HepG2 (cell line): Measurements from ENCODE around the gene MICALL2. TPM values are rescaled to one million over a fixed set of nuclear protein-coding genes. Genes with fewer than 3 reads are reported as not detected.

Experiments used
- ATAC-seq: fragments of 200-7000 bp; cut with Tn5 transposase; 3 replicates; pipeline ENCODE4 v1.9.1; 2020; ENCODE audit warnings: mild to moderate bottlenecking, moderate library complexity
- BruUV-seq: library from RNA; stranded (reverse); fragments of 400-500 nt; replicated peaks from 2 replicates; lab custom pipeline; 2021; lab: Mats Ljungman, UMichigan
- CTCF ChIA-PET: fragments of 300-600 bp; formaldehyde crosslinking; extraction: SDS; loops from one replicate; lab custom pipeline; 2021; ENCODE audit warnings: low total read pairs, inconsistent platforms, low intra/inter-chr PET ratio; lab: Yijun Ruan, JAX
- POLR2A ChIA-PET: fragments of 350-600 bp; sonication (Branson Sonifier 250); formaldehyde crosslinking; loops from one replicate; lab custom pipeline; 2020; ENCODE audit warnings: antibody characterized with exemption, inconsistent platforms; lab: Yijun Ruan, JAX
- DNase-seq: peaks from one replicate; pipeline ENCODE4 v3.0.0-alpha.2; 2015; ENCODE audit warnings: low spot score
- FAIRE-seq: peaks from 3 replicates; lab custom pipeline; 2011; peaks lifted over from hg19 to GRCh38; lab: Jason Lieb, UNC
- H2AFZ ChIP-seq: one replicate; pipeline ENCODE4 v1.6.1; 2011; ENCODE audit warnings: low read length, inconsistent platforms
- H3K27ac ChIP-seq: fragments of 300-600 bp; 3 replicates; pipeline ENCODE4 v1.8.0; 2011; ENCODE audit warnings: mixed run types, mild to moderate bottlenecking, mixed read lengths, low read length, inconsistent platforms; ENCODE audit not compliant: insufficient read depth; ENCODE audit errors: extremely low read length
- H3K27me3 ChIP-seq, 2 experiments: fragments of 200-600 bp in 1 of 2; 2 replicates in 1 of 2; 3 replicates in 1 of 2; pipeline versions ENCODE4 v1.6.0 to v1.8.0; 2011; ENCODE audit warnings: low read length in 2 of 2, mild to moderate bottlenecking in 2 of 2, moderate library complexity in 2 of 2, inconsistent platforms in 1 of 2; ENCODE audit not compliant: insufficient read depth in 2 of 2, control insufficient read depth in 1 of 2
- H3K36me3 ChIP-seq, 2 experiments: fragments of 200-600 bp in 1 of 2; replicated peaks in 1 of 2; 2 replicates in 1 of 2; 3 replicates in 1 of 2; pipeline versions ENCODE4 v1.5.1 to v1.8.0; 2011; ENCODE audit warnings: low read length in 2 of 2, inconsistent platforms in 1 of 2; ENCODE audit not compliant: insufficient read depth in 2 of 2, control insufficient read depth in 1 of 2
- H3K4me1 ChIP-seq: 2 replicates; pipeline ENCODE4 v1.5.1; 2012; ENCODE audit warnings: low read length, inconsistent platforms; ENCODE audit not compliant: insufficient read depth
- H3K4me2 ChIP-seq: 2 replicates; pipeline ENCODE4 v1.6.0; 2011; ENCODE audit warnings: low read depth, low read length, inconsistent platforms
- H3K4me3 ChIP-seq, 3 experiments: fragments of 200-600 bp in 1 of 3; sonication (generic), shearing (Covaris generic) in 1 of 3; replicated peaks in 1 of 3; 2 replicates each; pipeline ENCODE4 v1.5.1; 2011 to 2016; ENCODE audit warnings: low read length in 3 of 3, inconsistent platforms in 2 of 3, low read depth in 2 of 3, mild to moderate bottlenecking in 2 of 3, control low read depth in 1 of 3, mixed read lengths in 1 of 3; ENCODE audit not compliant: insufficient read depth in 1 of 3
- H3K79me2 ChIP-seq: one replicate; pipeline ENCODE4 v1.6.1; 2011; ENCODE audit warnings: low read length, inconsistent platforms; ENCODE audit not compliant: insufficient read depth
- H3K9ac ChIP-seq: 2 replicates; pipeline ENCODE4 v1.6.0; 2011; ENCODE audit warnings: mild to moderate bottlenecking, low read depth, low read length, inconsistent platforms; ENCODE audit not compliant: insufficient read depth
- H3K9me3 ChIP-seq: 2 replicates; pipeline ENCODE4 v1.5.1; 2012; ENCODE audit warnings: mild to moderate bottlenecking, low read length
- H4K20me1 ChIP-seq: 2 replicates; pipeline ENCODE4 v1.6.0; 2011; ENCODE audit warnings: inconsistent platforms, mild to moderate bottlenecking, low read length, moderate library complexity; ENCODE audit not compliant: insufficient read depth
- ATF1 ChIP-seq: IDR thresholded peaks from 2 replicates; pipeline ENCODE4 v1.6.1; 2016; ENCODE audit warnings: mild to moderate bottlenecking, control low read depth
- CHD4 ChIP-seq: fragments of 200-600 bp; sonication (generic); IDR thresholded peaks from 2 replicates; pipeline ENCODE4 v1.7.0; 2017; ENCODE audit warnings: mild to moderate bottlenecking, low read length, borderline replicate concordance
- KAT2B ChIP-seq: fragments of 150-350 bp; IDR thresholded peaks from 2 replicates; pipeline ENCODE4 v1.6.1; 2014; ENCODE audit warnings: low read depth, low read length, borderline replicate concordance
- NCOR1 ChIP-seq: fragments of 200-600 bp; sonication (generic); IDR thresholded peaks from 2 replicates; pipeline ENCODE4 v1.7.0; 2017; ENCODE audit warnings: antibody characterized with exemption, low read length, borderline replicate concordance
- TBX2 ChIP-seq: sonication (generic); formaldehyde crosslinking; IDR thresholded peaks from 2 replicates; pipeline ENCODE4 v1.5.0; 2020; ENCODE audit warnings: missing genetic modification reagents, mild to moderate bottlenecking, borderline replicate concordance
- ZBTB20 ChIP-seq: sonication (generic); formaldehyde crosslinking; IDR thresholded peaks from 2 replicates; pipeline ENCODE4 v1.8.1; 2023; ENCODE audit warnings: missing genetic modification reagents, low read depth, mild to moderate bottlenecking, borderline replicate concordance
- ZFP36L1 ChIP-seq: sonication (generic); formaldehyde crosslinking; IDR thresholded peaks from 2 replicates; pipeline ENCODE4 v1.8.0; 2022; ENCODE audit warnings: mild to moderate bottlenecking, missing genetic modification reagents, moderate library complexity
- ZNF644 ChIP-seq: IDR thresholded peaks from 2 replicates; pipeline ENCODE4 v1.6.1; 2016; ENCODE audit warnings: low read depth
- ZNF772 ChIP-seq: sonication (generic); formaldehyde crosslinking; IDR thresholded peaks from 2 replicates; pipeline ENCODE4 v1.5.0; 2020; ENCODE audit warnings: mild to moderate bottlenecking, missing genetic modification reagents
- ZNF792 ChIP-seq: IDR thresholded peaks from 2 replicates; pipeline ENCODE4 v1.6.1; 2016
- ZNF879 ChIP-seq: sonication (generic); formaldehyde crosslinking; IDR thresholded peaks from 2 replicates; pipeline ENCODE4 v1.8.1; 2023; ENCODE audit warnings: missing genetic modification reagents
- WGBS: methylation state at CpG from one replicate; pipeline ENCODE4 v1.1.6; 2017; ENCODE audit warnings: low lambda C conversion rate; 5-methylcytosine and 5-hydroxymethylcytosine counted together
- in situ Hi-C: cut with HindIII; loops from 2 replicates; pipeline ENCODE4 v1.10.0; 2017; ENCODE audit warnings: low pct_unique_long_range_greater_than_20kb; ENCODE audit not compliant: extremely low pct_ligation_motif_present
- intact Hi-C: fragments of 100-400 bp; cut with micrococcal nuclease; formaldehyde crosslinking; loops from one replicate; pipeline ENCODE4 v1.10.0; 2022; ENCODE audit not compliant: unreplicated experiment
- polyA plus RNA-seq, 8 experiments: library from polyadenylated mRNA; depleted of rRNA in 3 of 8; stranded (reverse) in 7 of 8; unstranded in 1 of 8; fragments of >200 nt; fragmentation: Illumina TruSeq in 4 of 8; extraction: Trizol in 4 of 8; gene quantifications; 2 replicates each; pipeline versions ENCODE4 v1.2.1 to v1.2.3, GENCODE V29; 2011 to 2016; ENCODE audit warnings: low read depth in 4 of 8, missing spikeins in 1 of 8, mixed read lengths in 1 of 8; ENCODE audit not compliant: insufficient read depth in 1 of 8
- total RNA-seq, 5 experiments: library from RNA; depleted of rRNA; stranded (reverse); fragments of >200 nt; fragmentation: Illumina TruSeq; extraction: Trizol; gene quantifications; 2 replicates each; pipeline ENCODE4 v1.2.3, GENCODE V29; 2016; ENCODE audit warnings: low read depth in 1 of 5
- TF ChIP-seq, protein P1 (sequence below): sonication (generic); formaldehyde crosslinking; IDR thresholded peaks from 2 replicates; pipeline ENCODE4 v1.9.0; 2021; ENCODE audit warnings: missing genetic modification reagents, mild to moderate bottlenecking, borderline replicate concordance
- TF ChIP-seq, protein P2 (sequence below): IDR thresholded peaks from 2 replicates; pipeline ENCODE4 v1.6.1; 2016

The MICALL2 gene
- total and polyA plus RNA-seq, 2 of the 13 experiments (the other 11 are each of a cell fraction or from before 2014, with no cell fraction given): 5.8 to 12.4 TPM

DNA sequence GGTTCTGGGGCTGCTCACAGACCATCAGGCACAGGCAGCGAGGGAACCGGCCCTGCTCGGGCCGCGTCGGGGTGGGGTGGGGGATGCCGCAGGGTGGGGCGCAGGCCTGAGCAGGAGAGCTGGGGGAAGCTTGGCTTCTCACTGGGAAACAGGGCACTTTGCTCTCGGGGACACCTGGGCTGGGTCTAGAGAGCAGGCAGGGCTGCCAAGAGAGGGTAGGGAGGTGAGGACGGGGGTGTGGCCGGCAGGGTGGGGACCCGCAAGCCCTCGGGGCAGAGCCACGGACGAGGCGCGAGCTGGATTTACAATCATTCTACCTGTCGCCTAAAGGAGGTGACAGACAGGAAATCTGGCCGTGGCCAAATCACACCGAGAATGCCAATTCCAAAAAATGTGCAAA is 33.9 kb upstream of the MICALL2 start:
- no peak overlapping the region for H3K4me3 ChIP-seq
- H4K20me1 ChIP-seq: no peaks in the 10 kb centered on the region
- TF ChIP-seq TBX2 (CRISPR knock-in tag): no peak
- TF ChIP-seq ZNF879 (CRISPR knock-in tag): no peak
- TF ChIP-seq, protein P1, sequence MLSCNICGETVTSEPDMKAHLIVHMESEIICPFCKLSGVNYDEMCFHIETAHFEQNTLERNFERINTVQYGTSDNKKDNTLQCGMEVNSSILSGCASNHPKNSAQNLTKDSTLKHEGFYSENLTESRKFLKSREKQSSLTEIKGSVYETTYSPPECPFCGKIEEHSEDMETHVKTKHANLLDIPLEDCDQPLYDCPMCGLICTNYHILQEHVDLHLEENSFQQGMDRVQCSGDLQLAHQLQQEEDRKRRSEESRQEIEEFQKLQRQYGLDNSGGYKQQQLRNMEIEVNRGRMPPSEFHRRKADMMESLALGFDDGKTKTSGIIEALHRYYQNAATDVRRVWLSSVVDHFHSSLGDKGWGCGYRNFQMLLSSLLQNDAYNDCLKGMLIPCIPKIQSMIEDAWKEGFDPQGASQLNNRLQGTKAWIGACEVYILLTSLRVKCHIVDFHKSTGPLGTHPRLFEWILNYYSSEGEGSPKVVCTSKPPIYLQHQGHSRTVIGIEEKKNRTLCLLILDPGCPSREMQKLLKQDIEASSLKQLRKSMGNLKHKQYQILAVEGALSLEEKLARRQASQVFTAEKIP (CRISPR knock-in tag): no peak
- TF ChIP-seq ZBTB20 (CRISPR knock-in tag): no peak
- TF ChIP-seq ATF1 (CRISPR knock-in tag): no peak
- TF ChIP-seq ZNF792: no peak
- TF ChIP-seq, protein P2, sequence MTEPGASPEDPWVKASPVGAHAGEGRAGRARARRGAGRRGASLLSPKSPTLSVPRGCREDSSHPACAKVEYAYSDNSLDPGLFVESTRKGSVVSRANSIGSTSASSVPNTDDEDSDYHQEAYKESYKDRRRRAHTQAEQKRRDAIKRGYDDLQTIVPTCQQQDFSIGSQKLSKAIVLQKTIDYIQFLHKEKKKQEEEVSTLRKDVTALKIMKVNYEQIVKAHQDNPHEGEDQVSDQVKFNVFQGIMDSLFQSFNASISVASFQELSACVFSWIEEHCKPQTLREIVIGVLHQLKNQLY (CRISPR knock-in tag): no peak
- TF ChIP-seq KAT2B: no peak
- no peak for TF ChIP-seq ZFP36L1
- TF ChIP-seq ZNF772 (CRISPR knock-in tag): no peak
- TF ChIP-seq NCOR1: no peak
- TF ChIP-seq ZNF644 (CRISPR knock-in tag): no peak
- TF ChIP-seq CHD4: no peak
- no peaks in the 10 kb centered on the region for H3K4me1 ChIP-seq
- no peak for DNase-seq
- in situ Hi-C loops: no loop called here
- no peak overlapping the region for H3K4me2 ChIP-seq
- no peaks in the 10 kb centered on the region for H3K79me2 ChIP-seq
- BruUV-seq: no TSS peak
- 97% methylated on average over 20 of the region's 20 CpGs for WGBS
- no peak overlapping the region for H3K27ac ChIP-seq
- no peaks in the 10 kb centered on the region for H3K27me3 ChIP-seq
- ChIA-PET POLR2A (no interaction called here), CTCF (no interaction called here)
- no peak for FAIRE-seq
- peaks cover 22 to 58% of the 10 kb centered on the region in 2 experiments; a peak in 4 of 5 replicates for H3K36me3 ChIP-seq
- no peaks in the 10 kb centered on the region for H3K9me3 ChIP-seq
- H2AFZ ChIP-seq: no peak overlapping the region
- no peak overlapping the region for H3K9ac ChIP-seq
- intact Hi-C loops: no loop called here
- no peak for ATAC-seq
